K562 (cell line): ENCODE data around the gene FBXW8. TPM values are rescaled to one million over a fixed set of nuclear protein-coding genes. Genes with fewer than 3 reads are reported as not detected.

Experiments
- EP300 ChIP-seq: IDR thresholded peaks from 2 replicates; pipeline ENCODE4 v1.6.1; 2012; ENCODE audit warnings: low read length, improper control_type of control experiment
- ESRRB ChIP-seq: fragments of 250-450 bp; sonication (Bioruptor Pico); IDR thresholded peaks from 2 replicates; pipeline ENCODE4 v1.5.0; 2020; ENCODE audit warnings: mild to moderate bottlenecking, moderate library complexity, borderline replicate concordance
- FOXP1 ChIP-seq: sonication (generic); formaldehyde crosslinking; IDR thresholded peaks from 2 replicates; pipeline ENCODE4 v1.8.0; 2022; ENCODE audit warnings: mild to moderate bottlenecking, missing genetic modification reagents
- GATA2 ChIP-seq: sonication (generic); formaldehyde crosslinking; IDR thresholded peaks from 2 replicates; pipeline ENCODE4 v1.4.0; 2020; ENCODE audit warnings: mild to moderate bottlenecking, missing genetic modification reagents
- KLF10 ChIP-seq: fragments of 250-450 bp; sonication (Bioruptor Pico); IDR thresholded peaks from 2 replicates; pipeline ENCODE4 v1.6.1; 2021; ENCODE audit warnings: matching md5 sums
- NCOR1 ChIP-seq: fragments of 450-650 bp; IDR thresholded peaks from 2 replicates; pipeline ENCODE4 v1.6.1; 2016; ENCODE audit warnings: mild to moderate bottlenecking, moderate library complexity
- NELFE ChIP-seq: IDR thresholded peaks from 2 replicates; pipeline ENCODE4 v1.6.1; 2011; ENCODE audit warnings: mild to moderate bottlenecking; ENCODE audit not compliant: insufficient read depth, insufficient read length
- NEUROD1 ChIP-seq: fragments of 150-350 bp; IDR thresholded peaks from 2 replicates; pipeline ENCODE4 v1.6.1; 2014; ENCODE audit warnings: borderline replicate concordance, low read length, low read depth; ENCODE audit not compliant: partially characterized antibody
- REST ChIP-seq, 2 experiments: fragments of 450-650 bp; formaldehyde crosslinking in 1 of 2; IDR thresholded peaks; 2 replicates each; pipeline versions ENCODE4 v1.4.0 to v1.6.1; 2014 to 2020; ENCODE audit warnings: mild to moderate bottlenecking in 2 of 2, borderline replicate concordance in 1 of 2, low read depth in 1 of 2
- RNF2 ChIP-seq: sonication (generic); IDR thresholded peaks from 2 replicates; pipeline ENCODE4 v1.6.1; 2016
- SMARCA5 ChIP-seq: fragments of 450-650 bp; IDR thresholded peaks from 2 replicates; pipeline ENCODE4 v1.6.1; 2016
- XRCC4 ChIP-seq: IDR thresholded peaks from one replicate; pipeline ENCODE4 v1.6.1; 2011; ENCODE audit not compliant: insufficient read depth, insufficient read length; ENCODE audit errors: extremely low read depth
- ZBTB2 ChIP-seq: fragments of 450-650 bp; IDR thresholded peaks from 2 replicates; pipeline ENCODE4 v1.6.1; 2016; ENCODE audit warnings: antibody characterized with exemption
- ZC3H4 ChIP-seq: sonication (generic); formaldehyde crosslinking; IDR thresholded peaks from 2 replicates; pipeline ENCODE4 v1.9.0; 2021; ENCODE audit warnings: missing genetic modification reagents, borderline replicate concordance
- ZNF239 ChIP-seq: fragments of 250-450 bp; sonication (Bioruptor Pico); IDR thresholded peaks from 2 replicates; pipeline ENCODE4 v1.4.0; 2020; ENCODE audit warnings: mild to moderate bottlenecking
- ZNF324 ChIP-seq: fragments of 250-450 bp; sonication (Bioruptor Pico); IDR thresholded peaks from 2 replicates; pipeline ENCODE4 v1.4.0; 2020; ENCODE audit warnings: mild to moderate bottlenecking
- ZNF512 ChIP-seq: IDR thresholded peaks from 2 replicates; pipeline ENCODE4 v1.6.1; 2016; ENCODE audit warnings: missing genetic modification characterization, missing compliant biosample characterization
- ZNF644 ChIP-seq: fragments of 200-800 bp; sonication (Bioruptor generic); IDR thresholded peaks from 2 replicates; pipeline ENCODE4 v1.6.1; 2016; ENCODE audit warnings: low read depth, missing genetic modification characterization, missing compliant biosample characterization
- polyA plus RNA-seq, 8 experiments: library from polyadenylated mRNA; depleted of rRNA in 4 of 8; stranded (reverse) in 5 of 8; unstranded in 3 of 8; fragments of >200 nt; fragmentation: Nextera tagmentation in 2 of 8; fragmentation: Illumina TruSeq in 1 of 8; extraction: Ambion mirVana in 2 of 8; extraction: Trizol in 1 of 8; gene quantifications; 2 replicates each; pipeline versions ENCODE4 v1.2.1 to v1.2.3, GENCODE V29; 2011 to 2014; ENCODE audit warnings: inconsistent platforms in 1 of 8, missing spikeins in 1 of 8
- total RNA-seq, 7 experiments: library from RNA; depleted of rRNA in 6 of 7; stranded (reverse); fragments of >200 nt in 6 of 7; fragmentation: Illumina TruSeq in 2 of 7; extraction: Trizol in 2 of 7; gene quantifications; 2 replicates each; pipeline versions ENCODE4 v1.2.1 to v1.2.3, GENCODE V29; 2011 to 2021; ENCODE audit warnings: low replicate concordance in 1 of 7

The FBXW8 gene
- total and polyA plus RNA-seq, 9 of the 15 experiments (the other 6 are each of a cell fraction or from before 2014, with no cell fraction given) = 0.58 to 8.3 (median 4.4) TPM

- TF ChIP-seq ZNF512 (no peak), ZNF324 (no peak), KLF10 (no peak), ESRRB (CRISPR knock-in tag) (0 out of 2 replicates have a peak, but pooled peaks have one; percentile 47), SMARCA5 (no peak), ZNF644 (tag) (peak; percentile 99), GATA2 (CRISPR knock-in tag) (peak; percentile 100), REST (IDR thresholded peaks at IDR 0.05; ENCODE audit: borderline replicate concordance) (peak; percentile 63; the same call in 1 of the 2 replicates), REST (CRISPR knock-in tag; IDR thresholded peaks at IDR 0.05; ENCODE audit: low read depth) (no peak), XRCC4 (no peak), ZC3H4 (CRISPR knock-in tag) (no peak), ZNF239 (peak; percentile 66; the same call in 1 of the 2 replicates), NEUROD1 (peak; percentile 98), ZBTB2 (peak; percentile 93), EP300 (peak; percentile 99), NELFE (no peak), RNF2 (peak; percentile 99), FOXP1 (CRISPR knock-in tag) (no peak), NCOR1 (peak; percentile 100)
Observed at GRCh38 chr12:117042171-117042842, 131.6 kb downstream of the FBXW8 start (continued).
